IMR-90 (cell line): Measurements from ENCODE around the gene KYAT1. TPM values are rescaled to one million over a fixed set of nuclear protein-coding genes. Genes with fewer than 3 reads are reported as not detected.

Experiments
- ATAC-seq: fragments of 200-7000 bp; cut with Tn5 transposase; 2 replicates; pipeline ENCODE4 v1.9.1; 2020; ENCODE audit warnings: low read depth, mild to moderate bottlenecking, moderate library complexity
- BruUV-seq: library from RNA; stranded (reverse); fragments of 400-500 nt; replicated peaks from 2 replicates; lab custom pipeline; 2021; lab: Mats Ljungman, UMichigan
- CTCF ChIA-PET: fragments of 300-600 bp; formaldehyde crosslinking; extraction: SDS; loops from one replicate; lab custom pipeline; 2021; ENCODE audit warnings: antibody characterized with exemption; lab: Yijun Ruan, JAX
- POLR2A ChIA-PET: fragments of 300-600 bp; sonication (Branson Sonifier 250); formaldehyde crosslinking; loops from one replicate; lab custom pipeline; 2022; ENCODE audit warnings: antibody characterized with exemption; ENCODE audit not compliant: unreplicated experiment; lab: Charles Lee
- DNase-seq: peaks from one replicate; pipeline ENCODE4 v3.0.0; 2013
- H2AFZ ChIP-seq: replicated peaks from 2 replicates; pipeline ENCODE3; 2013; ENCODE audit warnings: low read length, mild to moderate bottlenecking; ENCODE audit not compliant: poor library complexity
- H2AK5ac ChIP-seq: 2 replicates; pipeline ENCODE4 v1.6.1; 2013; ENCODE audit warnings: low read depth, low read length, inconsistent platforms
- H2AK9ac ChIP-seq: replicated peaks from 2 replicates; pipeline ENCODE3; 2013; ENCODE audit warnings: mild to moderate bottlenecking, low read depth, low read length, moderate library complexity; ENCODE audit not compliant: poor library complexity
- H2BK120ac ChIP-seq: 2 replicates; pipeline ENCODE4 v1.6.1; 2013; ENCODE audit warnings: low read depth, low read length, inconsistent platforms
- H2BK15ac ChIP-seq: 3 replicates; pipeline ENCODE4 v1.6.1; 2013; ENCODE audit warnings: low read depth, low read length, inconsistent platforms
- H2BK20ac ChIP-seq: 2 replicates; pipeline ENCODE4 v1.6.1; 2013; ENCODE audit warnings: low read depth, mild to moderate bottlenecking, inconsistent platforms, low read length, moderate library complexity
- H2BK5ac ChIP-seq: 2 replicates; pipeline ENCODE4 v1.6.1; 2013; ENCODE audit warnings: mild to moderate bottlenecking, low read depth, low read length, inconsistent platforms; ENCODE audit not compliant: poor library complexity, severe bottlenecking
- H3K14ac ChIP-seq: replicated peaks from 2 replicates; pipeline ENCODE4 v1.6.1; 2013; ENCODE audit warnings: low read depth, low read length, inconsistent platforms
- H3K18ac ChIP-seq: 2 replicates; pipeline ENCODE4 v1.6.1; 2013; ENCODE audit warnings: low read depth, low read length, control low read depth
- H3K23ac ChIP-seq: 2 replicates; pipeline ENCODE4 v1.6.1; 2013; ENCODE audit warnings: low read depth, low read length, inconsistent platforms
- H3K27ac ChIP-seq: 2 replicates; pipeline ENCODE4 v1.5.1; 2013; ENCODE audit warnings: mild to moderate bottlenecking, control low read depth, low read length; ENCODE audit not compliant: insufficient read depth
- H3K27me3 ChIP-seq: 2 replicates; pipeline ENCODE4 v1.6.1; 2013; ENCODE audit warnings: low read length; ENCODE audit not compliant: control insufficient read depth, insufficient read depth
- H3K36me3 ChIP-seq: 2 replicates; pipeline ENCODE4 v1.6.1; 2013; ENCODE audit warnings: low read length, mixed read lengths; ENCODE audit not compliant: control insufficient read depth, insufficient read depth
- H3K4ac ChIP-seq: 2 replicates; pipeline ENCODE4 v1.6.1; 2013; ENCODE audit warnings: low read depth, low read length, inconsistent platforms
- H3K4me1 ChIP-seq: 2 replicates; pipeline ENCODE4 v1.6.1; 2013; ENCODE audit warnings: low read length, mixed read lengths; ENCODE audit not compliant: control insufficient read depth, insufficient read depth
- H3K4me2 ChIP-seq: 2 replicates; pipeline ENCODE4 v1.6.1; 2013; ENCODE audit warnings: low read depth, mild to moderate bottlenecking, control low read depth, low read length, moderate library complexity
- H3K4me3 ChIP-seq: 2 replicates; pipeline ENCODE4 v1.5.1; 2013; ENCODE audit warnings: low read depth, mild to moderate bottlenecking, control low read depth, low read length, moderate library complexity; ENCODE audit not compliant: insufficient read depth
- H3K56ac ChIP-seq: 2 replicates; pipeline ENCODE4 v1.6.1; 2013; ENCODE audit warnings: low read length, inconsistent platforms; ENCODE audit not compliant: insufficient read depth; ENCODE audit errors: extremely low read depth
- H3K79me1 ChIP-seq, 2 experiments: 2 replicates each; pipeline ENCODE4 v1.6.1; 2013; ENCODE audit warnings: low read length in 2 of 2, inconsistent platforms in 1 of 2, low read depth in 1 of 2
- H3K9ac ChIP-seq: 2 replicates; pipeline ENCODE4 v1.6.1; 2013; ENCODE audit warnings: low read depth, low read length, control low read depth
- H3K9me1 ChIP-seq: 2 replicates; pipeline ENCODE4 v1.6.1; 2013; ENCODE audit warnings: low read length, inconsistent platforms; ENCODE audit not compliant: insufficient read depth
- H3K9me3 ChIP-seq: 2 replicates; pipeline ENCODE4 v1.6.1; 2013; ENCODE audit warnings: low read length; ENCODE audit not compliant: control insufficient read depth, insufficient read depth
- H4K20me1 ChIP-seq: 2 replicates; pipeline ENCODE4 v1.6.1; 2013; ENCODE audit warnings: low read length, inconsistent platforms; ENCODE audit not compliant: insufficient read depth
- H4K5ac ChIP-seq: 2 replicates; pipeline ENCODE4 v1.6.1; 2013; ENCODE audit warnings: mild to moderate bottlenecking, low read depth, low read length, control low read depth
- H4K8ac ChIP-seq, 2 experiments: 2 replicates each; pipeline ENCODE4 v1.6.1; 2013; ENCODE audit warnings: low read depth in 2 of 2, low read length in 2 of 2, control low read depth in 1 of 2, inconsistent platforms in 1 of 2
- H4K91ac ChIP-seq: 2 replicates; pipeline ENCODE4 v1.6.1; 2013; ENCODE audit warnings: low read depth, low read length, inconsistent platforms; ENCODE audit not compliant: insufficient read depth
- BHLHE40 ChIP-seq: fragments of 150-350 bp; IDR thresholded peaks from 2 replicates; pipeline ENCODE4 v1.6.1; 2016; ENCODE audit warnings: mild to moderate bottlenecking, low read depth, low read length
- FOS ChIP-seq: fragments of 150-350 bp; IDR thresholded peaks from 2 replicates; pipeline ENCODE4 v1.6.1; 2016; ENCODE audit warnings: low read depth, low read length
- MAFK ChIP-seq: IDR thresholded peaks from 2 replicates; pipeline ENCODE4 v1.6.1; 2012; ENCODE audit warnings: low read depth, low read length, improper control_type of control experiment
- MAZ ChIP-seq: IDR thresholded peaks from 2 replicates; pipeline ENCODE4 v1.6.1; 2012; ENCODE audit warnings: low read depth, mild to moderate bottlenecking, low read length, improper control_type of control experiment, moderate library complexity, borderline replicate concordance
- MXI1 ChIP-seq: IDR thresholded peaks from 2 replicates; pipeline ENCODE4 v1.6.1; 2012; ENCODE audit warnings: low read depth, mild to moderate bottlenecking, low read length, moderate library complexity, borderline replicate concordance
- NFE2L2 ChIP-seq: fragments of 150-350 bp; IDR thresholded peaks from 2 replicates; pipeline ENCODE4 v1.6.1; 2016; ENCODE audit warnings: low read depth, mild to moderate bottlenecking, low read length
- RAD21 ChIP-seq: IDR thresholded peaks from 2 replicates; pipeline ENCODE4 v1.6.1; 2012; ENCODE audit warnings: low read length, improper control_type of control experiment
- SMC3 ChIP-seq: fragments of 150-350 bp; IDR thresholded peaks from 2 replicates; pipeline ENCODE4 v1.6.1; 2016; ENCODE audit warnings: low read depth, mild to moderate bottlenecking, antibody characterized with exemption, low read length, moderate library complexity
- WGBS, 2 experiments: methylation state at CpG; one replicate each; pipeline versions ENCODE4 v1.1.5 to v1.1.7; 2013; ENCODE audit warnings: missing lambda C conversion rate in 2 of 2; ENCODE audit not compliant: insufficient read length in 1 of 2; ENCODE audit errors: extremely low coverage in 2 of 2; 5-methylcytosine and 5-hydroxymethylcytosine counted together
- dilution Hi-C: fragments of 300-500 bp; cut with HindIII; formaldehyde crosslinking; loops from one replicate; pipeline ENCODE4 v1.14.3; 2018; ENCODE audit warnings: low sequenced_read_pairs; ENCODE audit not compliant: unreplicated experiment
- in situ Hi-C: fragments of 300-500 bp; cut with MboI; formaldehyde crosslinking; loops from 3 replicates; pipeline ENCODE4 v1.14.3; 2019; ENCODE audit warnings: low sequenced_read_pairs, inconsistent platforms, mixed read lengths
- intact Hi-C: fragments of 100-400 bp; cut with micrococcal nuclease; formaldehyde crosslinking; loops from 2 replicates; pipeline ENCODE4 v1.10.0; 2022
- polyA plus RNA-seq, 3 experiments: library from polyadenylated mRNA; depleted of rRNA; stranded (reverse); fragments of >200 nt; gene quantifications; 2 replicates each; pipeline ENCODE4 v1.2.3, GENCODE V29; 2012; ENCODE audit warnings: low replicate concordance in 1 of 3
- total RNA-seq: library from RNA; depleted of rRNA; stranded (reverse); fragments of >200 nt; gene quantifications from 2 replicates; pipeline ENCODE4 v1.2.3, GENCODE V29; 2012
- TF ChIP-seq, protein P1 (sequence below): fragments of 150-350 bp; IDR thresholded peaks from 2 replicates; pipeline ENCODE4 v1.6.1; 2017; ENCODE audit warnings: mild to moderate bottlenecking, antibody characterized with exemption, low read length, low read depth
- TF ChIP-seq, protein P2 (sequence below): conservative IDR thresholded peaks from 2 replicates; pipeline ENCODE4 v1.5.1; 2012; ENCODE audit warnings: mild to moderate bottlenecking, low read depth, low read length, improper control_type of control experiment

KYAT1 gene
- total and polyA plus RNA-seq, 2 of the 4 experiments (the other 2 are of a cell fraction) = 6.8 to 9.5 TPM

DNA sequence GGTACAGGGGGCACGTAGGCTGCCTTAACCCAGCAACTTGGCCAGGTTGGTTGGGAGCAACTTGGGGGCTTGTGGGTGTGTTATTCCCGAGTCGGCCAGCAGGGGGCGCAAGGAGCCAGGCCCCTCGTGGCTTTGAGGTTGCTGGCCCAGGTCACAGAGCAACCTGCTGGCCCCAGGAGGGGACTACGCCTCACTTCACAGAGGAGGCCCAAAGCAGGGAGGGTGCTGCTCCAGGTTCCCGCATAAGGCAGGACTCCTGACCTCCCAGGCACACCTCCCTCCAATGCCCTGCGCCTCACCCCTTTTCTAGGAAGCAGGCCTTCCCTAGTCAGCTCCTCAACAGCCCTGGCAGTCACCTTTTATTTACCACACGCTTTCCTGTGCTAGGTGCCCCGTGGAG lies 18.1 kb downstream of the KYAT1 start:
- DNase-seq = peak; percentile 36
- Histone ChIP-seq H2AK9ac (peak overlapping the region; percentile 90), H2BK20ac (no peak overlapping the region), H3K18ac (no peak overlapping the region), H3K36me3 (no peaks in the 10 kb centered on the region), H4K91ac (no peak overlapping the region), H2BK15ac (no peak overlapping the region), H3K9me3 (no peaks in the 10 kb centered on the region), H2AFZ (peak overlapping the region; percentile 76), H2AK5ac (no peak overlapping the region; the same call in 1 of the 2 replicates), H3K9ac (no peak overlapping the region), H3K79me1 (peaks cover 11 to 36% of the 10 kb centered on the region in 2 experiments; a peak in 3 of 4 replicates), H3K27me3 (no peaks in the 10 kb centered on the region), H3K27ac (no peak overlapping the region), H3K4ac (no peak overlapping the region; the same call in 1 of the 2 replicates), H2BK120ac (no peak overlapping the region), H4K20me1 (no peaks in the 10 kb centered on the region), H3K4me1 (no peaks in the 10 kb centered on the region), H3K4me2 (no peak overlapping the region), H3K9me1 (0 out of 2 replicates have a peak, but pooled peaks cover 3% of the 10 kb centered on the region), H2BK5ac (no peak overlapping the region), H3K4me3 (no peak overlapping the region), H3K56ac (no peak overlapping the region), H4K5ac (no peak overlapping the region), H4K8ac (peak overlapping the region in 1 of 2 experiments; percentile 60; a peak in 1 of 4 replicates), H3K14ac (no peak overlapping the region), H3K23ac (no peak overlapping the region)
- intact Hi-C loops = loop anchor here (1.0 to 5.0 kb wide), 2 partner anchors 65 to 84 kb away; partner anchors contain the start of genes DOLK and NUP188
- peak; percentile 96 for ATAC-seq
- POLR2A ChIA-PET = no interaction called here
- CTCF ChIA-PET = interaction anchor here (0.6 to 1.4 kb wide), 4 partner anchors 30 to 65 kb away, joined by 3 to 8 read pairs (median 4); no protein-coding TSS in a partner anchor
- dilution Hi-C loops = no loop called here
- TF ChIP-seq MAFK = no peak
- no peak for TF ChIP-seq BHLHE40
- no peak for TF ChIP-seq NFE2L2
- peak; percentile 83 for TF ChIP-seq RAD21
- peak; percentile 84 for TF ChIP-seq SMC3
- TF ChIP-seq, protein P1, sequence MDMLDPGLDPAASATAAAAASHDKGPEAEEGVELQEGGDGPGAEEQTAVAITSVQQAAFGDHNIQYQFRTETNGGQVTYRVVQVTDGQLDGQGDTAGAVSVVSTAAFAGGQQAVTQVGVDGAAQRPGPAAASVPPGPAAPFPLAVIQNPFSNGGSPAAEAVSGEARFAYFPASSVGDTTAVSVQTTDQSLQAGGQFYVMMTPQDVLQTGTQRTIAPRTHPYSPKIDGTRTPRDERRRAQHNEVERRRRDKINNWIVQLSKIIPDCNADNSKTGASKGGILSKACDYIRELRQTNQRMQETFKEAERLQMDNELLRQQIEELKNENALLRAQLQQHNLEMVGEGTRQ = peak; percentile 15; the same call in 1 of the 2 replicates
- no peak for TF ChIP-seq FOS
- TF ChIP-seq, protein P2, sequence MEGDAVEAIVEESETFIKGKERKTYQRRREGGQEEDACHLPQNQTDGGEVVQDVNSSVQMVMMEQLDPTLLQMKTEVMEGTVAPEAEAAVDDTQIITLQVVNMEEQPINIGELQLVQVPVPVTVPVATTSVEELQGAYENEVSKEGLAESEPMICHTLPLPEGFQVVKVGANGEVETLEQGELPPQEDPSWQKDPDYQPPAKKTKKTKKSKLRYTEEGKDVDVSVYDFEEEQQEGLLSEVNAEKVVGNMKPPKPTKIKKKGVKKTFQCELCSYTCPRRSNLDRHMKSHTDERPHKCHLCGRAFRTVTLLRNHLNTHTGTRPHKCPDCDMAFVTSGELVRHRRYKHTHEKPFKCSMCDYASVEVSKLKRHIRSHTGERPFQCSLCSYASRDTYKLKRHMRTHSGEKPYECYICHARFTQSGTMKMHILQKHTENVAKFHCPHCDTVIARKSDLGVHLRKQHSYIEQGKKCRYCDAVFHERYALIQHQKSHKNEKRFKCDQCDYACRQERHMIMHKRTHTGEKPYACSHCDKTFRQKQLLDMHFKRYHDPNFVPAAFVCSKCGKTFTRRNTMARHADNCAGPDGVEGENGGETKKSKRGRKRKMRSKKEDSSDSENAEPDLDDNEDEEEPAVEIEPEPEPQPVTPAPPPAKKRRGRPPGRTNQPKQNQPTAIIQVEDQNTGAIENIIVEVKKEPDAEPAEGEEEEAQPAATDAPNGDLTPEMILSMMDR = peak; percentile 82
- TF ChIP-seq MAZ = peak; percentile 12; the same call in 1 of the 2 replicates
- no peak for TF ChIP-seq MXI1
- in situ Hi-C loops = no loop called here
- BruUV-seq = no TSS peak
- 50% methylated on average over 5 of the region's 10 CpGs; no CpG with 5 or more reads in 1 of the 2 experiments for WGBS, 2 experiments
